ENCODE measurements around the gene ABLIM1. TPM values are rescaled to one million over a fixed set of nuclear protein-coding genes. Genes with fewer than 3 reads are reported as not detected.
A peak's percentile ranks its signal among the peaks of the same experiment; 100 is the strongest.

Gene ABLIM1
- polyA plus RNA-seq, 3 donors: 0.33 to 0.91 (median 0.57) TPM

DNA sequence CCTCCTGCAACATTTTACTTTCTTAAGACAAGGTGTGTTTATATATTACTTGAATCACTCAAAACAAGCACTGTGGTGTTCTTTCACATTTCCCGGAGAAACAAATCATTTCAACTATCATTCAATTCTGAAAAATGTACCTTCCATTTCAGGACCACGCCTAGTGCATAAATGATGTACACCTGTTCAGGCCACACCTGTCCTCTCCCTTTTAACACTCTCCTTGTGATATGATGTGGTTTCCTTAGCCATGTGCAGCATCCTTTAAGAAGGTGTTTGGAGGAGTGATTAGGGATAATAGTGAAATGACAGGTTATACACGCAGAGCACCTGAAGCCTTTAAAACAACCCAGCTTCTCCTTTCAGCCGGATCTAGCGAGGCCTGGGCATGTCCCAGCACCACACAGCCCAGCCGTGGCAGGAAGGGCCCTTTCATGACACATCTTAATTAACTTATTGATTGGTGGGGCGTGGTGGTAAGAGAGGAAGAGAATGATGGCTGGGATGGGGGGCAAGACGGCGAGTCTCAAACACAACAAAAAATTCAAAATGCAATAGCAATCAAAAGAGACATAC, 26.9 kb downstream of the ABLIM1 start:
- H3K27ac Mint-ChIP-seq: no peak overlapping the region
- H3K27me3 Mint-ChIP-seq (ENCODE audit: low read depth in 3 of 3): peaks cover 39 to 46% (median 39%) of the 10 kb centered on the region in 3 donors
- Histone ChIP-seq H3K27ac (ENCODE audit: low read depth in 1 of 2, low read length in 2 of 2) (no peak overlapping the region), H3K4me2 (replicated peaks; ENCODE audit: extremely low read depth, low read length, poor library complexity, severe bottlenecking) (peak overlapping the region; percentile 67), H4K20me1 (ENCODE audit: insufficient read depth, low read length) (no peaks in the 10 kb centered on the region), H3K27me3 (ENCODE audit: control insufficient read depth in 2 of 2, insufficient read depth in 2 of 2, low read length in 2 of 2) (peaks cover 39 to 41% of the 10 kb centered on the region in 2 donors), H2AFZ (ENCODE audit: insufficient read depth, low read depth, low read length, poor library complexity, severe bottlenecking) (peak overlapping the region; percentile 53), H3K36me3 (replicated peaks in 1 of 2; ENCODE audit: control insufficient read depth in 1 of 2, insufficient read depth in 2 of 2, low read length in 2 of 2) (no peaks in the 10 kb centered on the region), H3K79me2 (ENCODE audit: insufficient read depth, low read length) (no peaks in the 10 kb centered on the region), H3K4me1 (ENCODE audit: control insufficient read depth in 1 of 2, insufficient read depth in 2 of 2, low read length in 2 of 2) (peaks cover 4 to 12% of the 10 kb centered on the region in 2 donors), H3K4me3 (replicated peaks in 1 of 3; ENCODE audit: low read depth in 2 of 3, low read length in 3 of 3) (peak overlapping the region in 1 of 3 experiments; percentile 63), H3K9ac (ENCODE audit: insufficient read depth, low read length, poor library complexity, severe bottlenecking) (peak overlapping the region; percentile 40), H3K9me3 (replicated peaks in 1 of 2; ENCODE audit: control insufficient read depth in 1 of 2, insufficient read depth in 1 of 2, low read length in 2 of 2) (peaks cover 0 to 19% of the 10 kb centered on the region in 2 donors)
- TF ChIP-seq, protein P1, sequence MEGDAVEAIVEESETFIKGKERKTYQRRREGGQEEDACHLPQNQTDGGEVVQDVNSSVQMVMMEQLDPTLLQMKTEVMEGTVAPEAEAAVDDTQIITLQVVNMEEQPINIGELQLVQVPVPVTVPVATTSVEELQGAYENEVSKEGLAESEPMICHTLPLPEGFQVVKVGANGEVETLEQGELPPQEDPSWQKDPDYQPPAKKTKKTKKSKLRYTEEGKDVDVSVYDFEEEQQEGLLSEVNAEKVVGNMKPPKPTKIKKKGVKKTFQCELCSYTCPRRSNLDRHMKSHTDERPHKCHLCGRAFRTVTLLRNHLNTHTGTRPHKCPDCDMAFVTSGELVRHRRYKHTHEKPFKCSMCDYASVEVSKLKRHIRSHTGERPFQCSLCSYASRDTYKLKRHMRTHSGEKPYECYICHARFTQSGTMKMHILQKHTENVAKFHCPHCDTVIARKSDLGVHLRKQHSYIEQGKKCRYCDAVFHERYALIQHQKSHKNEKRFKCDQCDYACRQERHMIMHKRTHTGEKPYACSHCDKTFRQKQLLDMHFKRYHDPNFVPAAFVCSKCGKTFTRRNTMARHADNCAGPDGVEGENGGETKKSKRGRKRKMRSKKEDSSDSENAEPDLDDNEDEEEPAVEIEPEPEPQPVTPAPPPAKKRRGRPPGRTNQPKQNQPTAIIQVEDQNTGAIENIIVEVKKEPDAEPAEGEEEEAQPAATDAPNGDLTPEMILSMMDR (IDR thresholded peaks at IDR 0.05): no peak
- intact Hi-C loops (cut with micrococcal nuclease): no loop called here
- H3K4me3 Mint-ChIP-seq: peak overlapping the region; percentile 72 to 82
- peaks cover 0 to 10% of the 10 kb centered on the region in 2 donors for H3K36me3 Mint-ChIP-seq
- DNase-seq: no peak
- H3K4me1 Mint-ChIP-seq: peaks cover 19% of the 10 kb centered on the region
- no CpG with 5 or more reads among the region's 9 CpGs for WGBS (ENCODE audit: insufficient coverage)
- H3K9me3 Mint-ChIP-seq: peaks cover 0 to 6% (median 3%) of the 10 kb centered on the region in 7 donors

DNA sequence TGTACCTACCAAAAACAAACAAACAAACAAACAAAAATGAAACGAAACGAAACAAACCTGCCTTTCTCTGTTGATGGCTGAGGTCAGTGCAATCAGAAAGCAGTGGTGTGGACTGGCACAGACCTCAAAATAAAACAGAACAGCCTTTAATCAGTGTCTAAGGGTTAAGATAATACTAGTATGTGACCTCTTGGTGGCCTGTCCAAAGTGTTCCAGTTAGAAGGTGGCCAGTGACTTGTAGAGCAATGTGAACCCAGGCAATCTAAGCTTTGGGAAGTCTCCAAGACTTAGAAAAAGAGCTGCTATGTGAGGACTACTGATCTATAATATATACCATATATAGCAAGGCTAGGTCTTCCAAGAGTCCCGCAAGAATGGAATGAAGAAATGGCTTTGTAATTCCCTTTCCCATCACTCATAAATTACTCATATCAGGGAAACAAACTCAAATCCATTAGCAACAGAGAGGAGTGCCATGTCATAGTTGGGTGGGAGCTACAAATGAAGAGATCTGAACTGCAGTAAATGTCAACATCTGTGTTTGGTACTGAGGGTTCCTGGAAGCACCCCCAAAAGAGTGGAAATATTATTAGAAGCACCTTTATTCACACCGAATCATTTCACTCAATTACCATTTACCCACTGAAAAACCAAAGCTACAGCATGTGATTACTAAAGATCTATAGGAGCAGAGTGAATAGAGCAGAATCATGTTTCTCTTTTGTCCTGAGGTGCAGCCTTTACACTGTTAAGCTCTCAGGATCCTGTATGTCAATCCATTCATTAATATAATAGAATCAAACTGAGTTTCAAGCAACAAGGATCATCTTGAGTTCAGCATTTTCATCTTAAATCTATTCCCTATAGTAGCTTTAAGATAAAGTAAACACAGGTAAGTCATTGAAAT, 28.0 kb downstream of the ABLIM1 start:
- Histone ChIP-seq H3K9me3 (replicated peaks in 1 of 2; ENCODE audit: control insufficient read depth in 1 of 2, insufficient read depth in 1 of 2, low read length in 2 of 2) (peaks cover 0 to 19% of the 10 kb centered on the region in 2 donors), H2AFZ (ENCODE audit: insufficient read depth, low read depth, low read length, poor library complexity, severe bottlenecking) (no peak overlapping the region), H3K36me3 (replicated peaks in 1 of 2; ENCODE audit: control insufficient read depth in 1 of 2, insufficient read depth in 2 of 2, low read length in 2 of 2) (no peaks in the 10 kb centered on the region), H3K27ac (ENCODE audit: low read depth in 1 of 2, low read length in 2 of 2) (no peak overlapping the region), H3K27me3 (ENCODE audit: control insufficient read depth in 2 of 2, insufficient read depth in 2 of 2, low read length in 2 of 2) (peaks cover 39 to 41% of the 10 kb centered on the region in 2 donors), H3K4me3 (replicated peaks in 1 of 3; ENCODE audit: low read depth in 2 of 3, low read length in 3 of 3) (no peak overlapping the region), H3K79me2 (ENCODE audit: insufficient read depth, low read length) (no peaks in the 10 kb centered on the region), H3K4me1 (ENCODE audit: control insufficient read depth in 1 of 2, insufficient read depth in 2 of 2, low read length in 2 of 2) (peaks cover 4 to 12% of the 10 kb centered on the region in 2 donors), H4K20me1 (ENCODE audit: insufficient read depth, low read length) (no peaks in the 10 kb centered on the region), H3K9ac (ENCODE audit: insufficient read depth, low read length, poor library complexity, severe bottlenecking) (no peak overlapping the region), H3K4me2 (replicated peaks; ENCODE audit: extremely low read depth, low read length, poor library complexity, severe bottlenecking) (no peak overlapping the region)
- Mint-ChIP-seq H3K36me3 (peaks cover 0 to 10% of the 10 kb centered on the region in 2 donors), H3K4me3 (no peak overlapping the region), H3K27ac (no peak overlapping the region), H3K27me3 (ENCODE audit: low read depth in 3 of 3) (peaks cover 37 to 46% (median 38%) of the 10 kb centered on the region in 3 donors), H3K4me1 (peaks cover 19% of the 10 kb centered on the region), H3K9me3 (peaks cover 0 to 6% (median 3%) of the 10 kb centered on the region in 7 donors)
- DNase-seq: no peak
- TF ChIP-seq, protein P1 (IDR thresholded peaks at IDR 0.05): no peak
- no CpG with 5 or more reads among the region's 4 CpGs for WGBS (ENCODE audit: insufficient coverage)
- intact Hi-C loops (cut with micrococcal nuclease): no loop called here

All from CD14-positive monocyte (primary cell).